ENCODE results near the gene HERC4.

Gene HERC4

GRCh38 chr10:68103901-68104300 lies 28.8 kb upstream of the HERC4 start:
- Histone ChIP-seq H3K36me3 (replicated peaks) (no peaks in the 10 kb centered on the region), H3K9me3 (no peaks in the 10 kb centered on the region), H3K4me1 (peaks cover 7% of the 10 kb centered on the region), H3K4me3 (no peak overlapping the region), H3K27me3 (ENCODE audit: low read depth) (no peaks in the 10 kb centered on the region)
- DNase-seq (ENCODE audit: low spot score in 2 of 2) = no peak
- in situ Hi-C loops (cut with MboI; ENCODE audit: low sequenced_read_pairs) = no loop called here

- H3K27me3 ChIP-seq (ENCODE audit: low read depth) = no peaks in the 10 kb centered on the region
- H3K4me1 ChIP-seq = peaks cover 7% of the 10 kb centered on the region
- no peak overlapping the region for H3K4me3 ChIP-seq
- no peak for DNase-seq (ENCODE audit: low spot score in 2 of 2)
- in situ Hi-C loops (cut with MboI; ENCODE audit: low sequenced_read_pairs) = no loop called here
- H3K36me3 ChIP-seq (replicated peaks) = no peaks in the 10 kb centered on the region
- no peaks in the 10 kb centered on the region for H3K9me3 ChIP-seq
Observed at GRCh38 chr10:68103261-68103878, 28.3 kb upstream of the HERC4 start.

- DNase-seq (ENCODE audit: low spot score in 2 of 2) = no peak
- Histone ChIP-seq H3K4me1 (peaks cover 12% of the 10 kb centered on the region), H3K4me3 (no peak overlapping the region), H3K36me3 (replicated peaks) (no peaks in the 10 kb centered on the region), H3K9me3 (no peaks in the 10 kb centered on the region), H3K27me3 (ENCODE audit: low read depth) (no peaks in the 10 kb centered on the region)
- in situ Hi-C loops (cut with MboI; ENCODE audit: low sequenced_read_pairs) = no loop called here
Observed at GRCh38 chr10:68101066-68101465, 26.0 kb upstream of the HERC4 start.

- peaks cover 12% of the 10 kb centered on the region for H3K4me1 ChIP-seq
- in situ Hi-C loops (cut with MboI; ENCODE audit: low sequenced_read_pairs) = no loop called here
- no peak overlapping the region for H3K4me3 ChIP-seq
- no peaks in the 10 kb centered on the region for H3K9me3 ChIP-seq
- no peaks in the 10 kb centered on the region for H3K36me3 ChIP-seq (replicated peaks)
- H3K27me3 ChIP-seq (ENCODE audit: low read depth) = no peaks in the 10 kb centered on the region
- DNase-seq (ENCODE audit: low spot score in 2 of 2) = no peak
Observed at GRCh38 chr10:68099736-68100135, 24.7 kb upstream of the HERC4 start.

- Histone ChIP-seq H3K4me3 (no peak overlapping the region), H3K27me3 (ENCODE audit: low read depth) (no peaks in the 10 kb centered on the region), H3K36me3 (replicated peaks) (no peaks in the 10 kb centered on the region), H3K4me1 (peaks cover 5% of the 10 kb centered on the region; the same call in 1 of the 2 replicates), H3K9me3 (no peaks in the 10 kb centered on the region)
- no peak for DNase-seq (ENCODE audit: low spot score in 2 of 2)
- in situ Hi-C loops (cut with MboI; ENCODE audit: low sequenced_read_pairs) = no loop called here
Observed at GRCh38 chr10:68096913-68097516, 21.9 kb upstream of the HERC4 start.

GRCh38 chr10:68095153-68095552 lies 20.1 kb upstream of the HERC4 start:
- H3K27me3 ChIP-seq (ENCODE audit: low read depth) = no peaks in the 10 kb centered on the region
- H3K9me3 ChIP-seq = no peaks in the 10 kb centered on the region
- no peak for DNase-seq (ENCODE audit: low spot score in 2 of 2)
- H3K4me3 ChIP-seq = no peak overlapping the region
- H3K36me3 ChIP-seq (replicated peaks) = no peaks in the 10 kb centered on the region
- in situ Hi-C loops (cut with MboI; ENCODE audit: low sequenced_read_pairs) = no loop called here
- peaks cover 5% of the 10 kb centered on the region; the same call in 1 of the 2 replicates for H3K4me1 ChIP-seq

GRCh38 chr10:68092512-68092911 lies 17.4 kb upstream of the HERC4 start:
- Histone ChIP-seq H3K4me3 (no peak overlapping the region), H3K36me3 (replicated peaks) (no peaks in the 10 kb centered on the region), H3K27me3 (ENCODE audit: low read depth) (no peaks in the 10 kb centered on the region), H3K9me3 (no peaks in the 10 kb centered on the region), H3K4me1 (peaks cover 10% of the 10 kb centered on the region)
- no peak for DNase-seq (ENCODE audit: low spot score in 2 of 2)
- in situ Hi-C loops (cut with MboI; ENCODE audit: low sequenced_read_pairs) = no loop called here

GRCh38 chr10:68090586-68090985 lies 15.5 kb upstream of the HERC4 start:
- Histone ChIP-seq H3K9me3 (no peaks in the 10 kb centered on the region), H3K27me3 (ENCODE audit: low read depth) (no peaks in the 10 kb centered on the region), H3K36me3 (replicated peaks) (no peaks in the 10 kb centered on the region), H3K4me3 (no peak overlapping the region), H3K4me1 (peaks cover 5% of the 10 kb centered on the region)
- DNase-seq (ENCODE audit: low spot score in 2 of 2) = no peak
- in situ Hi-C loops (cut with MboI; ENCODE audit: low sequenced_read_pairs) = no loop called here

GRCh38 chr10:68088740-68089139 lies 13.7 kb upstream of the HERC4 start:
- in situ Hi-C loops (cut with MboI; ENCODE audit: low sequenced_read_pairs) = no loop called here
- Histone ChIP-seq H3K4me3 (no peak overlapping the region), H3K4me1 (peaks cover 8% of the 10 kb centered on the region), H3K27me3 (ENCODE audit: low read depth) (no peaks in the 10 kb centered on the region), H3K36me3 (replicated peaks) (no peaks in the 10 kb centered on the region), H3K9me3 (no peaks in the 10 kb centered on the region)
- no peak for DNase-seq (ENCODE audit: low spot score in 2 of 2)

- no peak overlapping the region for H3K4me3 ChIP-seq
- no peaks in the 10 kb centered on the region for H3K9me3 ChIP-seq
- DNase-seq (ENCODE audit: low spot score in 2 of 2) = no peak
- in situ Hi-C loops (cut with MboI; ENCODE audit: low sequenced_read_pairs) = no loop called here
- H3K27me3 ChIP-seq (ENCODE audit: low read depth) = no peaks in the 10 kb centered on the region
- H3K4me1 ChIP-seq = peaks cover 17% of the 10 kb centered on the region
- H3K36me3 ChIP-seq (replicated peaks) = no peaks in the 10 kb centered on the region
Observed at GRCh38 chr10:68087685-68088401, 12.8 kb upstream of the HERC4 start.

- no peaks in the 10 kb centered on the region for H3K36me3 ChIP-seq (replicated peaks)
- in situ Hi-C loops (cut with MboI; ENCODE audit: low sequenced_read_pairs) = no loop called here
- H3K4me1 ChIP-seq = peaks cover 25% of the 10 kb centered on the region
- H3K4me3 ChIP-seq = no peak overlapping the region
- no peaks in the 10 kb centered on the region for H3K9me3 ChIP-seq
- no peaks in the 10 kb centered on the region for H3K27me3 ChIP-seq (ENCODE audit: low read depth)
- no peak for DNase-seq (ENCODE audit: low spot score in 2 of 2)
Observed at GRCh38 chr10:68086910-68087684, 12.0 kb upstream of the HERC4 start.

- Histone ChIP-seq H3K27me3 (ENCODE audit: low read depth) (no peaks in the 10 kb centered on the region), H3K9me3 (no peaks in the 10 kb centered on the region), H3K4me3 (no peak overlapping the region), H3K4me1 (peaks cover 34% of the 10 kb centered on the region), H3K36me3 (replicated peaks) (no peaks in the 10 kb centered on the region)
- in situ Hi-C loops (cut with MboI; ENCODE audit: low sequenced_read_pairs) = no loop called here
- DNase-seq (ENCODE audit: low spot score in 2 of 2) = no peak
Observed at GRCh38 chr10:68086011-68086410, 10.9 kb upstream of the HERC4 start.

GRCh38 chr10:68084469-68084868 lies 9.4 kb upstream of the HERC4 start:
- H3K36me3 ChIP-seq (replicated peaks) = no peaks in the 10 kb centered on the region
- no peaks in the 10 kb centered on the region for H3K27me3 ChIP-seq (ENCODE audit: low read depth)
- H3K4me1 ChIP-seq = peaks cover 35% of the 10 kb centered on the region
- H3K9me3 ChIP-seq = no peaks in the 10 kb centered on the region
- no peak overlapping the region for H3K4me3 ChIP-seq
- DNase-seq (ENCODE audit: low spot score in 2 of 2) = no peak
- in situ Hi-C loops (cut with MboI; ENCODE audit: low sequenced_read_pairs) = no loop called here

- no peak overlapping the region for H3K4me3 ChIP-seq
- H3K27me3 ChIP-seq (ENCODE audit: low read depth) = no peaks in the 10 kb centered on the region
- DNase-seq (ENCODE audit: low spot score in 2 of 2) = no peak
- H3K9me3 ChIP-seq = no peaks in the 10 kb centered on the region
- peaks cover 35% of the 10 kb centered on the region for H3K4me1 ChIP-seq
- in situ Hi-C loops (cut with MboI; ENCODE audit: low sequenced_read_pairs) = no loop called here
- H3K36me3 ChIP-seq (replicated peaks) = no peaks in the 10 kb centered on the region
Observed at GRCh38 chr10:68083953-68084352, 8.9 kb upstream of the HERC4 start.
